ENCODE results near the gene GCNT4. TPM values are rescaled to one million over a fixed set of nuclear protein-coding genes. Genes with fewer than 3 reads are reported as not detected.
"Not testable (repeated sequence)": the region's sequence is repeated elsewhere in the genome, so short reads cannot be mapped to it uniquely, and the experiment has no call there.

GCNT4 gene
- total and polyA plus RNA-seq, 2 of the 8 experiments (the other 6 are each of a cell fraction or from before 2014, with no cell fraction given): 1.1 to 14.5 TPM

- TF ChIP-seq ASH2L (IDR thresholded peaks at IDR 0.05; ENCODE audit: low read length) (no peak), SIRT6 (IDR thresholded peaks at IDR 0.05; ENCODE audit: low read length) (no peak), YY1 (IDR thresholded peaks at IDR 0.05; ENCODE audit: low read depth, low read length) (no peak), KDM1A (IDR thresholded peaks at IDR 0.05; ENCODE audit: borderline replicate concordance, low read length) (no peak), SP2 (IDR thresholded peaks at IDR 0.05; ENCODE audit: low read length) (no peak), JUND (IDR thresholded peaks at IDR 0.05; ENCODE audit: low read length) (no peak)
Observed at GRCh38 chr5:75081510-75081909, 29.2 kb upstream of the GCNT4 start (continued).

GRCh38 chr5:75079346-75079745 is 27.0 kb upstream of the GCNT4 start:
- H2BK5ac ChIP-seq (ENCODE audit: low read depth, low read length); H3K4me2 ChIP-seq (ENCODE audit: insufficient read depth in 1 of 2, low read depth in 2 of 2, low read length in 2 of 2); H3K56ac ChIP-seq (replicated peaks; ENCODE audit: insufficient read length, low read depth, low read length); H2BK120ac ChIP-seq (replicated peaks; ENCODE audit: low read depth, low read length); H3K9me3 ChIP-seq (ENCODE audit: insufficient read depth in 2 of 2, low read depth in 1 of 2, low read length in 1 of 2); H3K18ac ChIP-seq (ENCODE audit: extremely low read depth, low read length); H3K27me3 ChIP-seq (replicated peaks in 1 of 4; ENCODE audit: control insufficient read depth in 3 of 4, extremely low read depth in 1 of 4, insufficient read depth in 3 of 4, low read length in 3 of 4); H4K8ac ChIP-seq (ENCODE audit: extremely low read depth, insufficient read depth, low read length); H3K14ac ChIP-seq (ENCODE audit: insufficient read length); H3K23ac ChIP-seq (ENCODE audit: insufficient read length); H3K23me2 ChIP-seq (ENCODE audit: low read depth, low read length); H2BK15ac ChIP-seq (ENCODE audit: low read length); H3K79me2 ChIP-seq (ENCODE audit: control insufficient read depth in 1 of 2, insufficient read depth in 2 of 2, low read length in 2 of 2); H3K4me1 ChIP-seq (replicated peaks in 1 of 4; ENCODE audit: control insufficient read depth in 3 of 4, insufficient read depth in 4 of 4, low read length in 3 of 4); H4K5ac ChIP-seq (ENCODE audit: insufficient read length, low read depth, low read length); H3K36me3 ChIP-seq (ENCODE audit: control insufficient read depth in 2 of 4, insufficient read depth in 4 of 4, low read length in 3 of 4); DNase-seq (ENCODE audit: low read depth in 1 of 2, low spot score in 2 of 2); H3K4ac ChIP-seq (replicated peaks; ENCODE audit: insufficient read length, low read depth, low read length); H2AK5ac ChIP-seq (ENCODE audit: low read depth, low read length); H3K9ac ChIP-seq (replicated peaks in 1 of 4; ENCODE audit: extremely low read depth in 1 of 4, low read depth in 3 of 4, low read length in 3 of 4); H2AFZ ChIP-seq (ENCODE audit: low read length); H3K79me1 ChIP-seq (ENCODE audit: low read depth, low read length); H4K20me1 ChIP-seq (replicated peaks in 1 of 2; ENCODE audit: control insufficient read depth in 1 of 2, insufficient read depth in 2 of 2, low read length in 2 of 2); H3K27ac ChIP-seq (ENCODE audit: low read depth, low read length); H2BK12ac ChIP-seq (ENCODE audit: low read depth, low read length); H3K4me3 ChIP-seq (ENCODE audit: extremely low read depth in 1 of 4, insufficient read depth in 2 of 4, low read depth in 3 of 4, low read length in 4 of 4); H4K91ac ChIP-seq (replicated peaks; ENCODE audit: insufficient read length, low read length); FAIRE-seq; H2BK20ac ChIP-seq (ENCODE audit: low read length); POLR2A ChIA-PET (ENCODE audit: partially characterized antibody); CTCF ChIA-PET (ENCODE audit: partially characterized antibody): not testable (repeated sequence)
- 88% methylated on average over 3 of the region's 3 CpGs; no CpG with 5 or more reads in 1 of the 2 experiments for WGBS, 2 experiments (ENCODE audit: extremely low coverage in 1 of 2, insufficient coverage in 1 of 2, insufficient read length in 1 of 2, insufficient replicate concordance in 2 of 2, low coverage in 1 of 2, low lambda C conversion rate in 2 of 2, missing lambda C conversion rate in 1 of 2)
